Activated CD4-positive, alpha-beta memory T cell treated with anti-CD3 and anti-CD28 coated beads, Interleukin-2, amount 10 ng/mL, durations not matched to agents 7 days and 5 days (primary cell): ENCODE results near the gene SAA4. TPM values are rescaled to one million over a fixed set of nuclear protein-coding genes. Genes with fewer than 3 reads are reported as not detected.
"Not testable (repeated sequence)": the region's sequence is repeated elsewhere in the genome, so short reads cannot be mapped to it uniquely, and the experiment has no call there.

Experiments used
- CTCF ChIA-PET: fragments of 350-600 bp; sonication (Branson Sonifier 250); formaldehyde crosslinking; loops from one replicate; lab custom pipeline; 2021; ENCODE audit warnings: antibody characterized with exemption, inconsistent platforms; lab: Charles Lee
- POLR2A ChIA-PET: fragments of 350-600 bp; sonication (Branson Sonifier 250); formaldehyde crosslinking; loops from one replicate; lab custom pipeline; 2021; ENCODE audit warnings: antibody characterized with exemption; lab: Charles Lee
- DNase-seq: peaks from one replicate; pipeline ENCODE4 v3.0.0-alpha.2; 2020
- H3K27ac Mint-ChIP-seq: one replicate; pipeline ENCODE4 v1.8.0; 2021; ENCODE audit warnings: mild to moderate bottlenecking, mixed read lengths
- H3K27me3 Mint-ChIP-seq: one replicate; pipeline ENCODE4 v1.8.0; 2021; ENCODE audit warnings: mixed read lengths
- H3K36me3 Mint-ChIP-seq: one replicate; pipeline ENCODE4 v1.8.0; 2021; ENCODE audit warnings: low read depth, mixed read lengths
- H3K4me1 Mint-ChIP-seq: one replicate; pipeline ENCODE4 v1.8.0; 2021; ENCODE audit warnings: mixed read lengths
- H3K4me3 Mint-ChIP-seq: one replicate; pipeline ENCODE4 v1.8.0; 2021; ENCODE audit warnings: mild to moderate bottlenecking, mixed read lengths
- H3K9me3 Mint-ChIP-seq: one replicate; pipeline ENCODE4 v1.8.0; 2021; ENCODE audit warnings: mixed read lengths
- total RNA-seq, 2 experiments: library from RNA; stranded (reverse); gene quantifications; one replicate each; pipeline ENCODE4 v1.2.3, GENCODE V29; 2021

The SAA4 gene, protein sequence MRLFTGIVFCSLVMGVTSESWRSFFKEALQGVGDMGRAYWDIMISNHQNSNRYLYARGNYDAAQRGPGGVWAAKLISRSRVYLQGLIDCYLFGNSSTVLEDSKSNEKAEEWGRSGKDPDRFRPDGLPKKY
- total RNA-seq = not detected

DNA sequence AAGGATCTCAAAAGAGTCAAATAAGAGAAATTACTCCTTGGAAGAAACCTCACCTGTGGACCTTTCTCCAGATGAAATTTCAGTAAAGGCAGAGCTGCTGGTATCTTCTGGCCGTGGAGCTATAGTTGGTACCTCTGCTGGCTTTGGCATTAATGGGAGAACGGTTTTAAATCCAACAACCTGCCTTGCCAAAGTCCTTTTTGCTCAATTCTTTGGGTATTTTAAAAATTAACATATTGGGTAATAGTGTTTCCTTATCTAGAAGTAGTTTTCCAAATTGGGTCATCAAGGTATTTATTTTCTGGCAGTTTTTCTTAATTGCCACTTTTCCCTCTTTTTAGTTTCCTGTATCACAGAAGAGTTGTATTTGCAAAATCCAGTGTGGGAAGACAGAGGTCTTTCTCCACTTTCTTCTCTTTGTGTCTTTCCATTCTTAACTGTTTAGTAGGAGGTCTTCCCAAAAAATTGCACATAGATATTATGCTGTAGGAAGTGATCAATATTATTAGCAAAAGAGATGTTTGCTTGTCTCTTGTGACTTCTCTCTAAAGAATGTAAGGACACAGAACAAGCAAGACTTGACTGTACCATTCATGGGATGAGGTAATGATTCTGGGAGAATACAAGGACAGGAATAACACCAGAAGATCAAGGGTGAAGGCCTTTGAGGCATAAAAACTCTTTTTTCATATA is at the start of gene SAA4:
Gene SAA4 (minus strand): TSS at position 139 of the 693 bp plus-strand sequence. CDS start 876 bp downstream, outside the sequence.
- ChIA-PET POLR2A (no interaction called here), CTCF (interaction anchor here (0.8 kb wide), 1 partner anchor 8 kb away, joined by 3 read pairs; no protein-coding TSS in a partner anchor)
- no peaks in the 10 kb centered on the region for H3K36me3 Mint-ChIP-seq
- DNase-seq = no peak
- no peaks in the 10 kb centered on the region for H3K4me1 Mint-ChIP-seq
- no peak within 1 kb of the TSS for H3K4me3 Mint-ChIP-seq
- H3K9me3 Mint-ChIP-seq = no peaks in the 10 kb centered on the region
- peaks cover 46% of the 10 kb centered on the region for H3K27me3 Mint-ChIP-seq
- H3K27ac Mint-ChIP-seq = no peak within 1 kb of the TSS

DNA sequence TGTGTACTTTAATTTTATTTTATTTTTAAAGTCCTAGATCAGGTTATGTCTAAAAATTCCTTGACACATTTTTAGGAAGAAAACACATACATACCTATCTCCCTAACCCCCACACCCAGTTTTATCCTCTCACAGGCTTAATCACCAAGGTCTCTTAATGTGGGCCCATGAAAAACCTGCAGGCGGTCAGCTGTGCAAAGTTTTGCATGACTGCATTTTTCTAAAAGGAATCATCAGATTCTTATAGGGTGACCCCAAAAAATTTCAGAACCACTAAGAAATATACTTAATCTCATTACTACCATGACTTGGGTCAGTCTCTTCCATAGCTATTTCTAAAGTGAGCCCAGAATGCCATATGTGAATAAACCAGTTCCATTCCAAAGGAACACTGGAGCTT is 49.2 kb upstream of the SAA4 start:
- Mint-ChIP-seq H3K4me3 (no peak overlapping the region), H3K9me3 (no peaks in the 10 kb centered on the region), H3K4me1 (peaks cover 12% of the 10 kb centered on the region), H3K27me3 (no peaks in the 10 kb centered on the region), H3K27ac (no peak overlapping the region), H3K36me3 (peaks cover 66% of the 10 kb centered on the region)
- ChIA-PET POLR2A (interaction anchor here (2.4 kb wide), 1 partner anchor 36 kb away, joined by 8 read pairs; the partner anchor contains the start of genes GTF2H1 and HPS5), CTCF (interaction anchor here (1.4 kb wide), 1 partner anchor 42 kb away, joined by 4 read pairs; no protein-coding TSS in a partner anchor)
- DNase-seq = no peak

DNA sequence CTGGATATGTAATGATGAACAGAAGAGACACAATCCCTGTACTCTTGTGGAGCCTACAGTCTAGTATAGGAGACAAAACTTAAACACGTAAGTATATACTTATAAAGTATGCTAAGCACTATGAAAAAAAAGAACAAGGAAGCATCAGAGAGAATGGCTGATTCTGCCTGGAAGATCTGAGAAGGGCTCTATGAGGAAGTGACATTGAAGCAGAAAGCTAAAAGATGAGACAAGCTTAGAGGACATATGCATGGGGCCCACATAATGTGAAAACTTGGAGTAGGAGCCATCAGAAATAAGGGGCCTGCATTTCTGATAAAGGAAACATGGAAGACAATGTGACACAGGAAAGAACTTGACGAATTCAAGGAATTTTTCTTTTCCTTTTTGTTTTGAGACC is 46.0 kb upstream of the SAA4 start:
- Mint-ChIP-seq H3K27me3 (no peaks in the 10 kb centered on the region), H3K4me1 (peaks cover 30% of the 10 kb centered on the region), H3K9me3 (no peaks in the 10 kb centered on the region), H3K27ac (no peak overlapping the region), H3K36me3 (peaks cover 70% of the 10 kb centered on the region), H3K4me3 (no peak overlapping the region)
- no peak for DNase-seq
- CTCF ChIA-PET = interaction anchor here (1.0 to 1.3 kb wide), 2 partner anchors 13 to 39 kb away, joined by 3 to 4 read pairs; no protein-coding TSS in a partner anchor
- POLR2A ChIA-PET = interaction anchor here (1.5 kb wide), 1 partner anchor 38 kb away, joined by 4 read pairs; no protein-coding TSS in a partner anchor

DNA sequence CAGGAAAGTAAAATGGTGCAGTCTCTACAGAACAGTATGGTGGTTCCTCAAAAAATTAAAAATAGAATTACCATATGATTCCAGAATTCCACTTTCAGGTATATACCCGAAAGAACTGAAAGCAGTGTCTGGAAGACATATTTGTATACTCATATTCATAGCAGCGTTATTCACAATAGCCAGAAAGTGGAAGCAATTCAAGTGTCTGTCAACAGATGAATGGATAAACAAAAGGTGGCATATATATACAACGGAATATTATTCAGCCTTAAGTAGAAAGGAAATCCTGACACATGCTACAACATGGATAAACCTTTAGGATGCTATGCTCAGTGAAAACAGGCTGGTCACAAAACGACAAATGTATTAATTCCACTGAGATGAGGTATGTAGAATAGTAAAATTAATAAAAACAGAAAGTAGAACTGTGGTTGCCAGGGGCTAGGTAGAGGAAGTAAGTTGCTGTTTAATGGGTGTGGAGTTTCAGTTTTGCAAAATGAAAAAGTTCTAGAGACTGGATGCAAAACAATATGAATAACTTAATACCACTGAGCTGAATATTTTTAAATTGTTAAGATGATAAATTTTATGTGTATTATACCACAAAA is 43.9 kb upstream of the SAA4 start:
- Mint-ChIP-seq H3K27ac (peak overlapping the region; percentile 72), H3K9me3 (no peaks in the 10 kb centered on the region), H3K4me3 (peak overlapping the region; percentile 59), H3K27me3 (no peaks in the 10 kb centered on the region), H3K36me3 (peaks cover 57% of the 10 kb centered on the region), H3K4me1 (peaks cover 30% of the 10 kb centered on the region)
- ChIA-PET POLR2A (interaction anchor here (0.6 to 1.0 kb wide), 2 partner anchors 9 to 1098 kb away, joined by 3 read pairs; no protein-coding TSS in a partner anchor), CTCF (interaction anchor here (0.6 to 2.0 kb wide), 3 partner anchors 15 to 390 kb away, joined by 3 to 9 read pairs (median 3); no protein-coding TSS in a partner anchor)
- no peak for DNase-seq

DNA sequence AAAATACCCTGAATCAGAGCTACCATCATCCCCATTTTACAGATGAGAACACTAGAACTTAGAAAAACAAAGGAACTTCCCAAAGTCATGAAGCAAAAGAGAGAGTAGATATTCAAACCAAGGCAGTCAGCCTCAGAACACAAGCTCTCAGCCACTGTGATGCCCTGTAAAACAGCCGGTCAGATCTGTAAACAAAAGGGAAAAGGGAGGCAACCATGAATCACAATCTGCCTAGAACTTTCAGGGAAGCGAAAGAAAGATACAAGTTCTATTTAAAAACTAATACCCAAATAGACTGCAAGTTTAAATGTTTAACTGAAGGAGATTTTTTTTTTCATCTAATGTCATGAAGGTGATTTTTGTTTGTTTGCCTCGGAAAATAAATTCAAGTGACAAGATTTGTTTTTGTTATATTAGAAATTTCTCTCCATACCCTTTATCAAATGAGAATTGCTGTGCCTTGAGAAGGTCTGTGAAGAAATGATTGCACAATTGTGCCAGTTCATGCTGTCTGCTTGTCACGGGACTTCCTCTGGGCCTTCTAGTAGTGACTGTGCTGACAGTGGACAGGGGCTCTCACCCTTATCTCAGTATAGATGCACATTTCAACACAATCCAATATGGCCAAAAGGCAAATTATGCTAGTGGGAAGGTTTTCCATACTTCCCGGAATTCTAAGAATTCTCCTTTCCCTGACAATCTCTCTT is 41.1 kb upstream of the SAA4 start:
- DNase-seq = no peak
- Mint-ChIP-seq H3K27ac (no peak overlapping the region), H3K4me1 (peaks cover 30% of the 10 kb centered on the region), H3K9me3 (no peaks in the 10 kb centered on the region), H3K27me3 (no peaks in the 10 kb centered on the region), H3K36me3 (peaks cover 45% of the 10 kb centered on the region), H3K4me3 (no peak overlapping the region)
- ChIA-PET POLR2A (interaction anchor here (0.9 to 1.2 kb wide), 3 partner anchors 9 to 117 kb away, joined by 3 read pairs; no protein-coding TSS in a partner anchor), CTCF (interaction anchor here (0.9 to 1.5 kb wide), 2 partner anchors 14 to 34 kb away, joined by 3 to 6 read pairs; no protein-coding TSS in a partner anchor)

DNA sequence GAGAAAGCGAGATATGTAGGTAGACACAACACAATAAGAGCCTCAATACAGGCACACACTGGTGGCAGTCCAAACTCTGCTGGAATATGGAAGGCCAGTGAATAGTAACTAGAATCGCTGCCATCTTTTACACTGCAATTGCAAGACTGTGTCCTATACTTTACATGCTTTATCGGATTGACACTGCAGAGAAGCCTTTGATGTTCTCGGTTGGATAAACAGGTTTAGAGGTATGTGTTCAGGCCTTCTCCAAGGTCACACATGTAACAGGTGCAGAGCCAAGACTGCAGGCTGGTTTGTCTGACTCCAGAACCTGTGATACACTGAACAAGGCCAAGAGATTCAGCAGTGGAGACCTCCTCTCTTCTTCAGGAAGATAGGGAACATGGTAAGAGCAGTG is 34.6 kb upstream of the SAA4 start:
- H3K4me3 Mint-ChIP-seq = no peak overlapping the region
- POLR2A ChIA-PET = no interaction called here
- CTCF ChIA-PET = no interaction called here

DNA sequence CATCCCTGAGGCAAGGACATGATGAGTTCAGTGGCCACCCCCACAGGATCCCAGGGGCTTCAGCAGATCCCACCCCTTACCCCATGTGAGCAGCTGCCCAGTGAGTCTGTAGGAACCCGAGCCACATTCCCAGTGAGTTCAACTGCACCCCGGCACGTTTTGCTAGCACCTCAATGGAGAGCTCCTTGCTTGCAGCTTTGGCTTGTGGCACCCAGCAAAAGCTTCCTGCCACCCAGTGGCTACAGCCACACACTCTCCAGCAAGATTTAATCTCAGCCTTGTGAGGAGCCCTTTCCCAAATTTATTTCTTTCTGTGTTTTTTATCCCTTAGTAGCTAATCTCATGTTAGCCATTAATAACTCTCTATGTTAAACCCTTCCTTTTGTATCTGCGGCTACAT is 33.5 kb upstream of the SAA4 start:
- Mint-ChIP-seq H3K27me3 (no peaks in the 10 kb centered on the region), H3K27ac (no peak overlapping the region), H3K4me3 (no peak overlapping the region), H3K4me1 (peaks cover 15% of the 10 kb centered on the region), H3K9me3 (no peaks in the 10 kb centered on the region), H3K36me3 (peaks cover 1% of the 10 kb centered on the region)
- DNase-seq = no peak
- ChIA-PET CTCF (interaction anchor here (0.6 to 1.2 kb wide), 2 partner anchors 26 to 31 kb away, joined by 3 to 4 read pairs; no protein-coding TSS in a partner anchor), POLR2A (interaction anchor here (0.6 kb wide), 1 partner anchor 137 kb away, joined by 3 read pairs; no protein-coding TSS in a partner anchor)

More for the DNA sequence above, 34.6 kb upstream of the SAA4 start:
- Mint-ChIP-seq H3K36me3 (peaks cover 4% of the 10 kb centered on the region), H3K27ac (no peak overlapping the region), H3K4me1 (peaks cover 9% of the 10 kb centered on the region), H3K9me3 (no peaks in the 10 kb centered on the region), H3K27me3 (no peaks in the 10 kb centered on the region)
- DNase-seq = no peak

DNA sequence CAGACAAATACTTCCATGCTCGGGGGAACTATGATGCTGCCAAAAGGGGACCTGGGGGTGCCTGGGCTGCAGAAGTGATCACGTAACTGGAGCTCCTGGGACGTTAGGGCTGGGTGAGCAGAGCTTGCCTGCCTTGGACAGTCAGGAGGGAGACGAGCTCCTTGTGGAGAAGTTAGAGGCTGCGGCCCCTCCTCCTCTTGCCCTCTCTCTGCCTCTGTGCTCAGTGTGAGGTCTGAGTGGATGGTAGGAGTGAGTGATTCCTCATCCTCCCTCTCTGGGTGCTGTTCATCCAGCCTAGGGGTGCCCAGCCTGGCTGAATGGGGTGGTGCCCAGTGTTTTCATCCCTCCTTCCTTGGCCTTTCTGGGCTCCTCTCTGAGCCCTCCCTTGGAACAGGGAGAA is 32.6 kb upstream of the SAA4 start:
- peaks cover 22% of the 10 kb centered on the region for H3K4me1 Mint-ChIP-seq
- H3K4me3 Mint-ChIP-seq, DNase-seq, CTCF ChIA-PET, H3K36me3 Mint-ChIP-seq, H3K27ac Mint-ChIP-seq, H3K9me3 Mint-ChIP-seq, H3K27me3 Mint-ChIP-seq: not testable (repeated sequence)
- POLR2A ChIA-PET = interaction anchor here (0.7 kb wide), 1 partner anchor 8 kb away, joined by 3 read pairs; no protein-coding TSS in a partner anchor

DNA sequence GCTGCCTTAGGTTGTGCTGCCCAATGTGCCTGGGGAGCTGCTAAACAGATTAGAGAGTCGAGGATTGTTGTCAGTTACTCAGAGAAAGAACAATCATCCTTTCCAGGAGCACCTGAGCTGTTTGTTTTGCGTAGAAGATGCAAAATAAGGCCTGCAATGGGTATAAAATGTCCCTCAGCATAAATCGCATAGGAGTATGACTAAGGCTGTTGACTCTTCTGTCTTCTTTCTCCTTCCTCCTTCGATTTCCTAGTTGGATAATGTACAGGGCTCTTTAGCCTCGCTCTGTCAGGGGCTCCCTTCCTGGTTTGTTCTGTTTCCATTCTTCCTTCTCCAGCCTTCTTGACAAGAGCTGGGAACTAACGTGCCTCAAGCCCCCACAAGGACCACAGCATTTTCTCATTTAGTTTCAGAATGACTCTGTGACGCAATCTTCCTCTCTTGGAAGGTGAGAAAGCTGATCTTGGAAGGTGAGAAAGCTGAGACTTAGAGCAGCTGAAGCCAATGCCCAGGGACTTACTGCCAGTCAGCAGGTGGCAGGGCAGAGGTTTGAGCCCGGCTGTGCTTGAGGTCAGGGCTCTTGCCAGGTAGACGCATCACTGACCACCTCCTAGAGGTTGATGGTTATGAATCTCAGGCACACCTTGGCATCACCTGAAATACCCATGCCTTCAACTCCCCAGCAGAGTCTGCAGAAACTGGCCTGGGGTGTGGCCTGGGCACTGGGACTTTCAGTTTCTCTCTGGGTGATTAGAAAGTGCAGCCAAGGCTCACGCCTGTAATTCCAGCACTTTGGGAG is 30.9 kb upstream of the SAA4 start:
- H3K27ac Mint-ChIP-seq = peak overlapping the region; percentile 63

DNA sequence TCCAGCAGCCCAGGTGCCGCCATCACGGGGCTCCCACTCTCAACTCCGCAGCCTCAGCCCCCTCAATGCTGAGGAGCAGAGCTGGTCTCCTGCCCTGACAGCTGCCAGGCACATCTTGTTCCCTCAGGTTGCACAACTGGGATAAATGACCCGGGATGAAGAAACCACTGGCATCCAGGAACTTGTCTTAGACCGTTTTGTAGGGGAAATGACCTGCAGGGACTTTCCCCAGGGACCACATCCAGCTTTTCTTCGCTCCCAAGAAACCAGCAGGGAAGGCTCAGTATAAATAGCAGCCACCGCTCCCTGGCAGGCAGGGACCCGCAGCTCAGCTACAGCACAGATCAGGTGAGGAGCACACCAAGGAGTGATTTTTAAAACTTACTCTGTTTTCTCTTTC is 29.3 kb upstream of the SAA4 start, which contains the start of gene SAA1:
Gene SAA1 (plus strand): TSS at position 316 of the 400 bp plus-strand sequence. CDS start 624 bp downstream, outside the sequence.
- DNase-seq = no peak
- H3K4me3 Mint-ChIP-seq = no peak within 1 kb of the TSS
- CTCF ChIA-PET = no interaction called here
- no peaks in the 10 kb centered on the region for H3K9me3 Mint-ChIP-seq
- no peaks in the 10 kb centered on the region for H3K36me3 Mint-ChIP-seq
- peaks cover 28% of the 10 kb centered on the region for H3K4me1 Mint-ChIP-seq
- no peak within 1 kb of the TSS for H3K27ac Mint-ChIP-seq
- POLR2A ChIA-PET = interaction anchor here (1.1 kb wide), 1 partner anchor 368 kb away, joined by 3 read pairs; the partner anchor contains the start of gene SPTY2D1
- H3K27me3 Mint-ChIP-seq = no peaks in the 10 kb centered on the region

More for the DNA sequence above, 30.9 kb upstream of the SAA4 start:
- H3K27me3 Mint-ChIP-seq, DNase-seq, H3K9me3 Mint-ChIP-seq, POLR2A ChIA-PET, CTCF ChIA-PET, H3K36me3 Mint-ChIP-seq: not testable (repeated sequence)
- Mint-ChIP-seq H3K4me1 (peaks cover 28% of the 10 kb centered on the region), H3K4me3 (peak overlapping the region; percentile 29)

DNA sequence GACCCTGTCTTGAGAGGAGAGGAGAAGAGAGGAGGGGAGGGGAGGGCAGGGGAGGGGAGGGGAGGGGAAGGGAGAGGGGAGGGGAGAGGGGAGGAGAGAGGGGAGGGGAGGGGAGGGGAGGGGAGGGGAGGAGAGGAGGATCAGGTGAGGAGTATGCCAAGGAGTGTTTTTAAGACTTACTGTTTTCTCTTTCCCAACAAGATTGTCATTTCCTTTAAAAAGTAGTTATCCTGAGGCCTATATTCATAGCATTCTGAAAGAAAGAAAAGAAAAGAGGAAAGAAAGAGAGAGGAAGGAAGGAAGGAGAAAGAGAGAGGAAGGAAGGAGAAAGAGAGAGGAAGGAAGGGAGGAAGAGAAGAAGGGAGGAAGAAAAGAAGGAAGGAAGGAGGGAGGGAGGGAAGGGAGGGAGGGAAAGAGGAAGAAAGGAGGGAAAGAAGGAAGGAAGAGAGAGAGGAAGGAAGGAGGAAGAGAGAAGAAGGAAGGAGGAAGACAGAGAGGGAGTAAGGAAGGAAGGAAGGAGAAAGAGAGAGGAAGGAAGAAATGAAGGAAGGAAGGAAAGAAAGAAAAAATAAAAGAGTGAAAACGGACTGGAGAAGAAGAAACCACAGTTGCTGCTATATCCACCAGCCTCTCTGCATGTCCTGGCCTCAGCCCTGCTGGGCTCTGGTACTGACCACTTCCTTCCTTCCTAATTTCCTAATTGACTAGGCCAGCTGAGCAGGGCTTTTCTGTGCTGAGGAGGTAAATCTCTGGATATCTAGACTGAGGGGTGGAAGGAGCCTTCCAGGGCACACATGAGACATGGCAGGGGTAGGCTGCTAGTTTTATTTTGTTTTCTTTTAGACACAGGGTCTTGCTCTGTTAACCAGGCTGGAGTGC is 28.3 kb upstream of the SAA4 start:
- Mint-ChIP-seq H3K4me3 (no peak overlapping the region), H3K9me3 (no peaks in the 10 kb centered on the region), H3K4me1 (peaks cover 28% of the 10 kb centered on the region), H3K27ac (no peak overlapping the region), H3K36me3 (no peaks in the 10 kb centered on the region), H3K27me3 (no peaks in the 10 kb centered on the region)
- POLR2A ChIA-PET = interaction anchor here (1.1 kb wide), 1 partner anchor 369 kb away, joined by 3 read pairs; the partner anchor contains the start of gene SPTY2D1
- CTCF ChIA-PET = interaction anchor here (0.7 kb wide), 1 partner anchor 12 kb away, joined by 3 read pairs; no protein-coding TSS in a partner anchor
- no peak for DNase-seq
